GM04504 (cell line): Measurements from ENCODE around the gene ACADVL.
"Not testable (repeated sequence)": the region's sequence is repeated elsewhere in the genome, so short reads cannot be mapped to it uniquely, and the experiment has no call there.

Experiments used
- DNase-seq: peaks from one replicate; pipeline ENCODE4 v3.0.0-alpha.2; 2012; ENCODE audit warnings: low read depth

The ACADVL gene

GRCh38 chr17:7235693-7236665 lies 16.2 kb downstream of the ACADVL start:
- DNase-seq = no peak

GRCh38 chr17:7236808-7237207 lies 17.1 kb downstream of the ACADVL start:
- no peak for DNase-seq

- DNase-seq = no peak
Observed at GRCh38 chr17:7237266-7237760, 17.6 kb downstream of the ACADVL start.

GRCh38 chr17:7237761-7238419 lies 18.2 kb downstream of the ACADVL start:
- peak; percentile 40 for DNase-seq

GRCh38 chr17:7238420-7239090 lies 18.8 kb downstream of the ACADVL start:
- DNase-seq = no peak

GRCh38 chr17:7239091-7240027 lies 19.6 kb downstream of the ACADVL start, which contains the start of gene PHF23:
TSS of gene PHF23 (minus strand) at chr17:7239457. CDS start at chr17:7239279, 178 bp downstream.
- peak; percentile 99 for DNase-seq

GRCh38 chr17:7240375-7240774 lies 20.6 kb downstream of the ACADVL start:
- no peak for DNase-seq

GRCh38 chr17:7241090-7241733 lies 21.5 kb downstream of the ACADVL start:
- DNase-seq = no peak

- DNase-seq = peak; percentile 84
Observed at GRCh38 chr17:7241783-7242716, 22.3 kb downstream of the ACADVL start, which contains the start of gene GABARAP. TSS of gene GABARAP (minus strand) at chr17:7242449. CDS start at chr17:7242330, 119 bp downstream.

- DNase-seq = peak; percentile 90
Observed at GRCh38 chr17:7242717-7243452, 23.1 kb downstream of the ACADVL start.

- DNase-seq = no peak
Observed at GRCh38 chr17:7243453-7243729, 23.7 kb downstream of the ACADVL start.

GRCh38 chr17:7243838-7244237 lies 24.1 kb downstream of the ACADVL start:
- DNase-seq = not testable (repeated sequence)

- no peak for DNase-seq
Observed at GRCh38 chr17:7246779-7247178, 27.0 kb downstream of the ACADVL start.

GRCh38 chr17:7248796-7249195 lies 29.1 kb downstream of the ACADVL start:
- DNase-seq = no peak

GRCh38 chr17:7249214-7249613 lies 29.5 kb downstream of the ACADVL start:
- no peak for DNase-seq

GRCh38 chr17:7249830-7250229 lies 30.1 kb downstream of the ACADVL start:
- DNase-seq = no peak

GRCh38 chr17:7250695-7251627 lies 31.2 kb downstream of the ACADVL start:
- DNase-seq = no peak
